Measurements from ENCODE around the gene TBCA. TPM values are rescaled to one million over a fixed set of nuclear protein-coding genes. Genes with fewer than 3 reads are reported as not detected.

TBCA gene
- total and polyA plus RNA-seq, 2 of the 13 experiments (the other 11 are each of a cell fraction or from before 2014, with no cell fraction given), result 93.8 to 309 TPM

DNA sequence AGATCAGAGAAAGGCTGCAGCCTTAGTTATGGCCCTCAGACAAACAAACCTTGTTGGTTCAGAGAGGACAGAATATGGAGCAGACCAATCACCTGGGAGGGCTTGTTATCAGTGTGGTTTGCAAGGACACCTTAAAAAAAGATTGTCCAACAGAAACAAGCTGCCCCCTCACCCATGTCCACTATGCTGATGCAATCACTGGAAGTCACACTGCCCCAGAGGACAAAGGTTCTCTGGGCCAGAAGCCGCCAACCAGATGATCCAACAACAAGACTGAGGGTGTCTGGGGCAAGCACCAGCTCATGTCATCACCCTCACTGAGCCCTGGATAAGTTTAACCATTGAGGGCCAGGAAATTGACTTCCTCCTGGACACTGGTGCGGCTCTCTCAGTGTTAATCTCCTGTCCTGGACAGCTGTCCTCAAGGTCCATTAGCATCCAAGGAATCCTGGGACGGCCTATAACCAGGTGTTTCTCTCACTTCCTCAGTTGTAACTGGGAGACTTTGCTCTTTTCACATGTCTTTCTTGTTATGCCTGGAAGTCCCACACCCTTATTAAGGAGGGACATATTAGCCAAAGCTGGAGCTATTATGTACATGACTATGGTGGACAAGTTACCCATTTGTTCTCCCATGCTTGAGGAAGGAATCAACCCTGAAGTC, 36.9 kb upstream of the TBCA start (continued):
- TF ChIP-seq RXRA (CRISPR knock-in tag; IDR thresholded peaks at IDR 0.05), result peak; percentile 88; the same call in 1 of the 2 replicates
- no peak for TF ChIP-seq FOXA1 (IDR thresholded peaks at IDR 0.05)
- TF ChIP-seq FOXA1 (CRISPR knock-in tag; IDR thresholded peaks at IDR 0.05), result peak; percentile 59; the same call in 1 of the 2 replicates
- TF ChIP-seq EP300 (IDR thresholded peaks at IDR 0.05; ENCODE audit: low read depth in 2 of 2, low read length in 2 of 2), result peak; percentile 36 to 83; a peak in 2 of 4 replicates
- peak; percentile 89 for TF ChIP-seq EP300 (CRISPR knock-in tag; IDR thresholded peaks at IDR 0.05; ENCODE audit: borderline replicate concordance)
- peak; percentile 20; the same call in 1 of the 2 replicates for TF ChIP-seq ZFP37 (CRISPR knock-in tag; IDR thresholded peaks at IDR 0.05; ENCODE audit: borderline replicate concordance)
- 0 out of 2 replicates have a peak, but pooled peaks have one; percentile 36 for TF ChIP-seq LCORL (IDR thresholded peaks at IDR 0.05)
- peak; percentile 84 for TF ChIP-seq LCORL (CRISPR knock-in tag; IDR thresholded peaks at IDR 0.05)
- peak; percentile 84; the same call in 1 of the 2 replicates for TF ChIP-seq RFXAP (CRISPR knock-in tag; IDR thresholded peaks at IDR 0.05; ENCODE audit: borderline replicate concordance)
- TF ChIP-seq, protein P1, sequence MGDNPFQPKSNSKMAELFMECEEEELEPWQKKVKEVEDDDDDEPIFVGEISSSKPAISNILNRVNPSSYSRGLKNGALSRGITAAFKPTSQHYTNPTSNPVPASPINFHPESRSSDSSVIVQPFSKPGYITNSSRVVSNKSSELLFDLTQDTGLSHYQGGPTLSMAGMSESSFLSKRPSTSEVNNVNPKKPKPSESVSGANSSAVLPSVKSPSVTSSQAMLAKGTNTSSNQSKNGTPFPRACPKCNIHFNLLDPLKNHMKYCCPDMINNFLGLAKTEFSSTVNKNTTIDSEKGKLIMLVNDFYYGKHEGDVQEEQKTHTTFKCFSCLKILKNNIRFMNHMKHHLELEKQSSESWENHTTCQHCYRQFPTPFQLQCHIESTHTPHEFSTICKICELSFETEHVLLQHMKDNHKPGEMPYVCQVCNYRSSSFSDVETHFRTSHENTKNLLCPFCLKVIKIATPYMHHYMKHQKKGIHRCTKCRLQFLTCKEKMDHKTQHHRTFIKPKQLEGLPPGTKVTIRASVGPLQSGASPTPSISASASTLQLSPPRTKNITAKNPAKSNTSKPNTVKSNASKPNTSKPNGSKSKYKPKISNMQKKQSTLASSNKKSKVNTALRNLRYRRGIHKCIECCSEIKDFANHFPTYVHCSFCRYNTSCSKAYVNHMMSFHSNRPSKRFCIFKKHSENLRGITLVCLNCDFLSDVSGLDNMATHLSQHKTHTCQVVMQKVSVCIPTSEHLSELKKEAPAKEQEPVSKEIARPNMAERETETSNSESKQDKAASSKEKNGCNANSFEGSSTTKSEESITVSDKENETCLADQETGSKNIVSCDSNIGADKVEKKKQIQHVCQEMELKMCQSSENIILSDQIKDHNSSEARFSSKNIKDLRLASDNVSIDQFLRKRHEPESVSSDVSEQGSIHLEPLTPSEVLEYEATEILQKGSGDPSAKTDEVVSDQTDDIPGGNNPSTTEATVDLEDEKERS (CRISPR knock-in tag; IDR thresholded peaks at IDR 0.05), result peak; percentile 84; the same call in 1 of the 2 replicates
- TF ChIP-seq ZMYM2 (CRISPR knock-in tag; IDR thresholded peaks at IDR 0.05), result peak; percentile 81
- peak; percentile 64; the same call in 1 of the 2 replicates for TF ChIP-seq HMG20A (CRISPR knock-in tag; IDR thresholded peaks at IDR 0.05; ENCODE audit: borderline replicate concordance)
- TF ChIP-seq YEATS2 (CRISPR knock-in tag; IDR thresholded peaks at IDR 0.05; ENCODE audit: borderline replicate concordance), result 0 out of 2 replicates have a peak, but pooled peaks have one; percentile 27
- TF ChIP-seq POLR2AphosphoS5 (IDR thresholded peaks at IDR 0.05; ENCODE audit: low read depth, low read length), result 0 out of 2 replicates have a peak, but pooled peaks have one; percentile 19
- TF ChIP-seq WIZ (CRISPR knock-in tag; IDR thresholded peaks at IDR 0.05), result peak; percentile 81; the same call in 1 of the 2 replicates
- TF ChIP-seq TARDBP (CRISPR knock-in tag; IDR thresholded peaks at IDR 0.05), result peak; percentile 58; the same call in 1 of the 2 replicates
- TF ChIP-seq, protein P2, sequence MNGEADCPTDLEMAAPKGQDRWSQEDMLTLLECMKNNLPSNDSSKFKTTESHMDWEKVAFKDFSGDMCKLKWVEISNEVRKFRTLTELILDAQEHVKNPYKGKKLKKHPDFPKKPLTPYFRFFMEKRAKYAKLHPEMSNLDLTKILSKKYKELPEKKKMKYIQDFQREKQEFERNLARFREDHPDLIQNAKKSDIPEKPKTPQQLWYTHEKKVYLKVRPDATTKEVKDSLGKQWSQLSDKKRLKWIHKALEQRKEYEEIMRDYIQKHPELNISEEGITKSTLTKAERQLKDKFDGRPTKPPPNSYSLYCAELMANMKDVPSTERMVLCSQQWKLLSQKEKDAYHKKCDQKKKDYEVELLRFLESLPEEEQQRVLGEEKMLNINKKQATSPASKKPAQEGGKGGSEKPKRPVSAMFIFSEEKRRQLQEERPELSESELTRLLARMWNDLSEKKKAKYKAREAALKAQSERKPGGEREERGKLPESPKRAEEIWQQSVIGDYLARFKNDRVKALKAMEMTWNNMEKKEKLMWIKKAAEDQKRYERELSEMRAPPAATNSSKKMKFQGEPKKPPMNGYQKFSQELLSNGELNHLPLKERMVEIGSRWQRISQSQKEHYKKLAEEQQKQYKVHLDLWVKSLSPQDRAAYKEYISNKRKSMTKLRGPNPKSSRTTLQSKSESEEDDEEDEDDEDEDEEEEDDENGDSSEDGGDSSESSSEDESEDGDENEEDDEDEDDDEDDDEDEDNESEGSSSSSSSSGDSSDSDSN (CRISPR knock-in tag; IDR thresholded peaks at IDR 0.05), result peak; percentile 52
- TF ChIP-seq, protein P3, sequence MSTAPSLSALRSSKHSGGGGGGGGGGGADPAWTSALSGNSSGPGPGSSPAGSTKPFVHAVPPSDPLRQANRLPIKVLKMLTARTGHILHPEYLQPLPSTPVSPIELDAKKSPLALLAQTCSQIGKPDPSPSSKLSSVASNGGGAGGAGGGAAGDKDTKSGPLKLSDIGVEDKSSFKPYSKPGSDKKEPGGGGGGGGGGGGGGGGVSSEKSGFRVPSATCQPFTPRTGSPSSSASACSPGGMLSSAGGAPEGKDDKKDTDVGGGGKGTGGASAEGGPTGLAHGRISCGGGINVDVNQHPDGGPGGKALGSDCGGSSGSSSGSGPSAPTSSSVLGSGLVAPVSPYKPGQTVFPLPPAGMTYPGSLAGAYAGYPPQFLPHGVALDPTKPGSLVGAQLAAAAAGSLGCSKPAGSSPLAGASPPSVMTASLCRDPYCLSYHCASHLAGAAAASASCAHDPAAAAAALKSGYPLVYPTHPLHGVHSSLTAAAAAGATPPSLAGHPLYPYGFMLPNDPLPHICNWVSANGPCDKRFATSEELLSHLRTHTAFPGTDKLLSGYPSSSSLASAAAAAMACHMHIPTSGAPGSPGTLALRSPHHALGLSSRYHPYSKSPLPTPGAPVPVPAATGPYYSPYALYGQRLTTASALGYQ (CRISPR knock-in tag; IDR thresholded peaks at IDR 0.05), result peak; percentile 69; the same call in 1 of the 2 replicates
- TF ChIP-seq, protein P4, sequence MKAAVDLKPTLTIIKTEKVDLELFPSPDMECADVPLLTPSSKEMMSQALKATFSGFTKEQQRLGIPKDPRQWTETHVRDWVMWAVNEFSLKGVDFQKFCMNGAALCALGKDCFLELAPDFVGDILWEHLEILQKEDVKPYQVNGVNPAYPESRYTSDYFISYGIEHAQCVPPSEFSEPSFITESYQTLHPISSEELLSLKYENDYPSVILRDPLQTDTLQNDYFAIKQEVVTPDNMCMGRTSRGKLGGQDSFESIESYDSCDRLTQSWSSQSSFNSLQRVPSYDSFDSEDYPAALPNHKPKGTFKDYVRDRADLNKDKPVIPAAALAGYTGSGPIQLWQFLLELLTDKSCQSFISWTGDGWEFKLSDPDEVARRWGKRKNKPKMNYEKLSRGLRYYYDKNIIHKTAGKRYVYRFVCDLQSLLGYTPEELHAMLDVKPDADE (CRISPR knock-in tag; IDR thresholded peaks at IDR 0.05), result no peak
- no peak for TF ChIP-seq ZNF326 (CRISPR knock-in tag; IDR thresholded peaks at IDR 0.05; ENCODE audit: borderline replicate concordance)
- no peak for TF ChIP-seq NFKBIZ (CRISPR knock-in tag; IDR thresholded peaks at IDR 0.05)
- TF ChIP-seq, protein P5, sequence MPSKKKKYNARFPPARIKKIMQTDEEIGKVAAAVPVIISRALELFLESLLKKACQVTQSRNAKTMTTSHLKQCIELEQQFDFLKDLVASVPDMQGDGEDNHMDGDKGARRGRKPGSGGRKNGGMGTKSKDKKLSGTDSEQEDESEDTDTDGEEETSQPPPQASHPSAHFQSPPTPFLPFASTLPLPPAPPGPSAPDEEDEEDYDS (CRISPR knock-in tag; IDR thresholded peaks at IDR 0.05), result 0 out of 2 replicates have a peak, but pooled peaks have one; percentile 7

Data from HepG2 (cell line).